ENCODE results near the gene WFS1.

Gene WFS1

GRCh38 chr4:6294705-6295421 is 25.2 kb downstream of the WFS1 start:
- H3K9me2 ChIP-seq (replicated peaks; ENCODE audit: insufficient read depth, low read length): no peaks in the 10 kb centered on the region
- H3K4me3 ChIP-seq (ENCODE audit: insufficient read depth, low read length, poor library complexity, severe bottlenecking): no peak overlapping the region
- no peaks in the 10 kb centered on the region for H3K27me3 ChIP-seq (ENCODE audit: low read length)
- H3K79me2 ChIP-seq (ENCODE audit: insufficient read depth, low read length): no peaks in the 10 kb centered on the region
- H3K27ac ChIP-seq (ENCODE audit: low read depth, low read length): no peak overlapping the region
- no peaks in the 10 kb centered on the region for H4K20me1 ChIP-seq (ENCODE audit: low read depth, low read length)
- H2AFZ ChIP-seq (ENCODE audit: low read depth, low read length, severe bottlenecking): no peak overlapping the region
- TF ChIP-seq EZH2phosphoT487 (conservative IDR thresholded peaks at IDR 0.05; ENCODE audit: low read length) (no peak), CTCF (IDR thresholded peaks at IDR 0.05; ENCODE audit: insufficient read depth, low read length, poor library complexity, severe bottlenecking) (no peak)
- H3F3A ChIP-seq (ENCODE audit: insufficient read depth): no peaks in the 10 kb centered on the region
- H3K36me3 ChIP-seq (ENCODE audit: low read length): no peaks in the 10 kb centered on the region
- H3K4me2 ChIP-seq (ENCODE audit: low read depth, low read length, poor library complexity, severe bottlenecking): no peak overlapping the region
- H3K9me3 ChIP-seq (ENCODE audit: insufficient read depth, low read length): no peaks in the 10 kb centered on the region
- no peak overlapping the region for H3K9ac ChIP-seq (ENCODE audit: low read length)

GRCh38 chr4:6295495-6295894 is 25.8 kb downstream of the WFS1 start:
- no peak overlapping the region for H3K27ac ChIP-seq (ENCODE audit: low read depth, low read length)
- no peaks in the 10 kb centered on the region for H3K9me3 ChIP-seq (ENCODE audit: insufficient read depth, low read length)
- H3K79me2 ChIP-seq (ENCODE audit: insufficient read depth, low read length): no peaks in the 10 kb centered on the region
- no peaks in the 10 kb centered on the region for H3K27me3 ChIP-seq (ENCODE audit: low read length)
- H3K36me3 ChIP-seq (ENCODE audit: low read length): no peaks in the 10 kb centered on the region
- H4K20me1 ChIP-seq (ENCODE audit: low read depth, low read length): no peaks in the 10 kb centered on the region
- no peak overlapping the region for H3K9ac ChIP-seq (ENCODE audit: low read length)
- H3K9me2 ChIP-seq (replicated peaks; ENCODE audit: insufficient read depth, low read length): no peaks in the 10 kb centered on the region
- H2AFZ ChIP-seq (ENCODE audit: low read depth, low read length, severe bottlenecking): no peak overlapping the region
- H3F3A ChIP-seq (ENCODE audit: insufficient read depth): no peaks in the 10 kb centered on the region
- no peak overlapping the region for H3K4me2 ChIP-seq (ENCODE audit: low read depth, low read length, poor library complexity, severe bottlenecking)
- TF ChIP-seq CTCF (IDR thresholded peaks at IDR 0.05; ENCODE audit: insufficient read depth, low read length, poor library complexity, severe bottlenecking): no peak
- no peak for TF ChIP-seq EZH2phosphoT487 (conservative IDR thresholded peaks at IDR 0.05; ENCODE audit: low read length)
- H3K4me3 ChIP-seq (ENCODE audit: insufficient read depth, low read length, poor library complexity, severe bottlenecking): no peak overlapping the region

GRCh38 chr4:6296026-6296425 is 26.4 kb downstream of the WFS1 start:
- Histone ChIP-seq H3K36me3 (ENCODE audit: low read length) (no peaks in the 10 kb centered on the region), H3K9me3 (ENCODE audit: insufficient read depth, low read length) (no peaks in the 10 kb centered on the region), H3K9me2 (replicated peaks; ENCODE audit: insufficient read depth, low read length) (no peaks in the 10 kb centered on the region), H3F3A (ENCODE audit: insufficient read depth) (no peaks in the 10 kb centered on the region), H3K4me3 (ENCODE audit: insufficient read depth, low read length, poor library complexity, severe bottlenecking) (no peak overlapping the region), H3K9ac (ENCODE audit: low read length) (no peak overlapping the region), H3K4me2 (ENCODE audit: low read depth, low read length, poor library complexity, severe bottlenecking) (no peak overlapping the region), H4K20me1 (ENCODE audit: low read depth, low read length) (no peaks in the 10 kb centered on the region), H3K79me2 (ENCODE audit: insufficient read depth, low read length) (no peaks in the 10 kb centered on the region), H2AFZ (ENCODE audit: low read depth, low read length, severe bottlenecking) (no peak overlapping the region), H3K27ac (ENCODE audit: low read depth, low read length) (no peak overlapping the region), H3K27me3 (ENCODE audit: low read length) (no peaks in the 10 kb centered on the region)
- no peak for TF ChIP-seq EZH2phosphoT487 (conservative IDR thresholded peaks at IDR 0.05; ENCODE audit: low read length)
- no peak for TF ChIP-seq CTCF (IDR thresholded peaks at IDR 0.05; ENCODE audit: insufficient read depth, low read length, poor library complexity, severe bottlenecking)
